HEK293 (cell line): ENCODE data around the gene UBE4A.

Experiments
- BCL11A ChIP-seq: fragments of 450-650 bp; formaldehyde crosslinking; IDR thresholded peaks from 2 replicates; pipeline ENCODE4 v1.5.1; 2016; ENCODE audit warnings: low read depth, missing biosample characterization, missing genetic modification characterization
- FEZF1 ChIP-seq: fragments of 450-650 bp; formaldehyde crosslinking; IDR thresholded peaks from 2 replicates; pipeline ENCODE4 v1.5.1; 2016; ENCODE audit warnings: missing biosample characterization, missing genetic modification characterization
- GLIS2 ChIP-seq: fragments of 450-650 bp; formaldehyde crosslinking; IDR thresholded peaks from 2 replicates; pipeline ENCODE4 v1.5.1; 2016; ENCODE audit warnings: missing biosample characterization, missing genetic modification characterization
- HOXC10 ChIP-seq: sonication (generic); formaldehyde crosslinking; IDR thresholded peaks from 2 replicates; pipeline ENCODE4 v1.8.1; 2023; ENCODE audit warnings: mild to moderate bottlenecking, missing genetic modification reagents
- KLF1 ChIP-seq: fragments of 450-650 bp; formaldehyde crosslinking; IDR thresholded peaks from 2 replicates; pipeline ENCODE4 v1.5.1; 2016; ENCODE audit warnings: missing biosample characterization, missing genetic modification characterization
- KLF9 ChIP-seq: fragments of 450-650 bp; formaldehyde crosslinking; IDR thresholded peaks from 2 replicates; pipeline ENCODE4 v1.5.1; 2016; ENCODE audit warnings: missing biosample characterization, missing genetic modification characterization, low read depth
- OSR2 ChIP-seq: fragments of 450-650 bp; formaldehyde crosslinking; IDR thresholded peaks from 2 replicates; pipeline ENCODE4 v1.5.1; 2016; ENCODE audit warnings: missing biosample characterization, missing genetic modification characterization
- OVOL3 ChIP-seq: fragments of 450-650 bp; formaldehyde crosslinking; IDR thresholded peaks from 2 replicates; pipeline ENCODE4 v1.5.1; 2016; ENCODE audit warnings: missing biosample characterization, missing genetic modification characterization
- PRDM1 ChIP-seq: fragments of 450-650 bp; formaldehyde crosslinking; IDR thresholded peaks from 2 replicates; pipeline ENCODE4; 2016; ENCODE audit warnings: missing biosample characterization, missing genetic modification characterization
- REPIN1 ChIP-seq: fragments of 450-650 bp; formaldehyde crosslinking; IDR thresholded peaks from 2 replicates; pipeline ENCODE4 v1.5.1; 2017; ENCODE audit warnings: missing biosample characterization, missing genetic modification characterization, low read depth
- ZFHX2 ChIP-seq: fragments of 450-650 bp; formaldehyde crosslinking; conservative IDR thresholded peaks from 2 replicates; pipeline ENCODE4 v1.5.1; 2016; ENCODE audit warnings: missing biosample characterization, missing genetic modification characterization
- ZIC2 ChIP-seq: fragments of 450-650 bp; formaldehyde crosslinking; IDR thresholded peaks from 2 replicates; pipeline ENCODE4 v1.5.1; 2016; ENCODE audit warnings: missing biosample characterization, missing genetic modification characterization
- ZNF10 ChIP-seq: fragments of 450-650 bp; formaldehyde crosslinking; IDR thresholded peaks from 2 replicates; pipeline ENCODE4 v1.5.1; 2017; ENCODE audit warnings: missing biosample characterization, missing genetic modification characterization
- ZNF214 ChIP-seq: fragments of 450-650 bp; formaldehyde crosslinking; IDR thresholded peaks from 2 replicates; pipeline ENCODE4 v1.5.1; 2017; ENCODE audit warnings: missing biosample characterization, mild to moderate bottlenecking, missing genetic modification characterization, borderline replicate concordance
- ZNF248 ChIP-seq: fragments of 450-650 bp; formaldehyde crosslinking; IDR thresholded peaks from 2 replicates; pipeline ENCODE4 v1.5.1; 2017; ENCODE audit warnings: missing biosample characterization, missing genetic modification characterization
- ZNF292 ChIP-seq: fragments of 450-650 bp; formaldehyde crosslinking; IDR thresholded peaks from 2 replicates; pipeline ENCODE4 v1.5.1; 2016; ENCODE audit warnings: low read depth, missing biosample characterization, missing genetic modification characterization, borderline replicate concordance
- ZNF324 ChIP-seq: fragments of 450-650 bp; formaldehyde crosslinking; IDR thresholded peaks from 2 replicates; pipeline ENCODE4 v1.5.1; 2016; ENCODE audit warnings: missing biosample characterization, missing genetic modification characterization
- ZNF423 ChIP-seq: fragments of 450-650 bp; formaldehyde crosslinking; IDR thresholded peaks from 2 replicates; pipeline ENCODE4 v1.5.1; 2016; ENCODE audit warnings: missing biosample characterization, missing genetic modification characterization
- ZNF433 ChIP-seq: fragments of 450-650 bp; formaldehyde crosslinking; IDR thresholded peaks from 2 replicates; pipeline ENCODE4 v1.5.1; 2016; ENCODE audit warnings: missing biosample characterization, missing genetic modification characterization, low read depth
- ZNF561 ChIP-seq: fragments of 450-650 bp; IDR thresholded peaks from 2 replicates; pipeline ENCODE4 v1.5.1; 2018; ENCODE audit warnings: missing biosample characterization, missing genetic modification characterization, borderline replicate concordance
- ZNF585B ChIP-seq: fragments of 450-650 bp; formaldehyde crosslinking; IDR thresholded peaks from 2 replicates; pipeline ENCODE4 v1.5.1; 2016; ENCODE audit warnings: missing biosample characterization, missing genetic modification characterization
- ZNF623 ChIP-seq: fragments of 450-650 bp; formaldehyde crosslinking; IDR thresholded peaks from 2 replicates; pipeline ENCODE4 v1.5.1; 2016; ENCODE audit warnings: missing biosample characterization, missing genetic modification characterization
- ZNF629 ChIP-seq: fragments of 450-650 bp; formaldehyde crosslinking; IDR thresholded peaks from 2 replicates; pipeline ENCODE4 v1.5.1; 2017; ENCODE audit warnings: missing biosample characterization, missing genetic modification characterization
- ZNF654 ChIP-seq: fragments of 450-650 bp; formaldehyde crosslinking; IDR thresholded peaks from 2 replicates; pipeline ENCODE4 v1.5.1; 2016; ENCODE audit warnings: low read depth, missing biosample characterization, missing genetic modification characterization
- ZNF701 ChIP-seq: fragments of 450-650 bp; formaldehyde crosslinking; IDR thresholded peaks from 2 replicates; pipeline ENCODE4 v1.5.1; 2016; ENCODE audit warnings: missing biosample characterization, missing genetic modification characterization
- ZNF768 ChIP-seq: fragments of 450-650 bp; formaldehyde crosslinking; IDR thresholded peaks from 2 replicates; pipeline ENCODE4 v1.5.1; 2018; ENCODE audit warnings: missing biosample characterization, mild to moderate bottlenecking, missing genetic modification characterization
- ZNF792 ChIP-seq: fragments of 450-650 bp; formaldehyde crosslinking; IDR thresholded peaks from 2 replicates; pipeline ENCODE4 v1.5.1; 2016; ENCODE audit warnings: missing biosample characterization, missing genetic modification characterization
- TF ChIP-seq, protein P1 (sequence below): fragments of 450-650 bp; formaldehyde crosslinking; IDR thresholded peaks from 2 replicates; pipeline ENCODE4 v1.5.1; 2016; ENCODE audit warnings: missing biosample characterization, missing genetic modification characterization, borderline replicate concordance
- TF ChIP-seq, protein P2 (sequence below): fragments of 450-650 bp; formaldehyde crosslinking; IDR thresholded peaks from 2 replicates; pipeline ENCODE4 v1.5.1; 2017; ENCODE audit warnings: missing biosample characterization, missing genetic modification characterization
- TF ChIP-seq, protein P3 (sequence below): fragments of 450-650 bp; formaldehyde crosslinking; IDR thresholded peaks from 2 replicates; pipeline ENCODE4 v1.5.1; 2017; ENCODE audit warnings: missing biosample characterization, missing genetic modification characterization
- TF ChIP-seq, protein P4 (sequence below): fragments of 450-650 bp; formaldehyde crosslinking; IDR thresholded peaks from 2 replicates; pipeline ENCODE4 v1.5.1; 2017; ENCODE audit warnings: missing biosample characterization, missing genetic modification characterization
- TF ChIP-seq, protein P5 (sequence below): fragments of 450-650 bp; IDR thresholded peaks from 2 replicates; pipeline ENCODE4 v1.5.1; 2018; ENCODE audit warnings: missing biosample characterization, missing genetic modification characterization
- TF ChIP-seq, protein P6 (sequence below): fragments of 450-650 bp; formaldehyde crosslinking; IDR thresholded peaks from 2 replicates; pipeline ENCODE4 v1.5.1; 2016; ENCODE audit warnings: missing biosample characterization, missing genetic modification characterization

The UBE4A gene

DNA sequence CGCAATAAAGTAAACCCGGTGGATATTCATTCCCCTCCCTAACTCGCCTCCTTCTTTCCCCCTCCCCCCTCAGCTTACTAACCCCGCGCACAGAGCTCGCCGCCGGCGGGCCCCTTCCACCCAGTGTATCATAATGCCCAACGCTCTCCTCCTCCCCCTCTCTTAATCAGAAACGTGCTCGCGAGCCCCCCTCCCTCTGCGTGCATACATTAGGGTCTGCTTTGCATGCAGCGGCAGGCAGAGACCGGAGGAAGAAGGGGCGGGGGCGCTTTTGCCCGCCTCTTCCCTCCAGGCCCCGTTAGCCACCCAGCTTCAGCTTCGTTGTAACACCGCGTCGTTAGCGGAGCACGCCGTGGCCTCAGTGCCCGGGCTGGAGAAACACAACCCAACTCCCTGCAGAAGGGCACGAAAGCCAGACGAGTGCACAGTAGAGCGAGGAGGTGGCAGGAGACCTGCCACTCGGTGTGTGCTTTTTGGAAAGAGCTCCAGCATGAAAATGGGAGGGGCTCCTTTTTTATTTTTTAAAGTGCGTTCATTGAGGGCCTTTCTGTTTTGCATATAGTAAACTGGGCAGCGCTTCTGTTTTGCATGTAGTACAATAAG lies 76.0 kb downstream of the UBE4A start (continued):
- TF ChIP-seq ZNF701 (tag by site-specific recombination) (no peak), ZNF423 (tag by site-specific recombination) (no peak), KLF9 (tag by site-specific recombination) (no peak; the same call in 1 of the 2 replicates), ZNF629 (tag by site-specific recombination) (no peak), OSR2 (tag by site-specific recombination) (no peak), BCL11A (no peak), ZNF768 (tag by site-specific recombination) (no peak), ZNF10 (tag by site-specific recombination) (no peak), KLF1 (tag by site-specific recombination) (peak; percentile 42; the same call in 1 of the 2 replicates), REPIN1 (tag by site-specific recombination) (no peak), ZNF214 (tag by site-specific recombination) (no peak), ZNF792 (no peak), ZNF585B (tag by site-specific recombination) (no peak), ZNF248 (tag by site-specific recombination) (no peak), FEZF1 (no peak), PRDM1 (tag by site-specific recombination) (no peak), ZNF654 (tag by site-specific recombination) (no peak), ZNF433 (tag by site-specific recombination) (no peak), ZIC2 (no peak), ZNF324 (tag by site-specific recombination) (0 out of 2 replicates have a peak, but pooled peaks have one; percentile 19), ZFHX2 (tag by site-specific recombination) (peak; percentile 36; the same call in 1 of the 2 replicates), ZNF561 (tag by site-specific recombination) (no peak), ZNF623 (tag by site-specific recombination) (no peak), HOXC10 (CRISPR knock-in tag) (no peak), OVOL3 (tag by site-specific recombination) (no peak), ZNF292 (tag by site-specific recombination) (no peak), GLIS2 (tag by site-specific recombination) (peak; percentile 14; the same call in 1 of the 2 replicates)
- TF ChIP-seq, protein P1, sequence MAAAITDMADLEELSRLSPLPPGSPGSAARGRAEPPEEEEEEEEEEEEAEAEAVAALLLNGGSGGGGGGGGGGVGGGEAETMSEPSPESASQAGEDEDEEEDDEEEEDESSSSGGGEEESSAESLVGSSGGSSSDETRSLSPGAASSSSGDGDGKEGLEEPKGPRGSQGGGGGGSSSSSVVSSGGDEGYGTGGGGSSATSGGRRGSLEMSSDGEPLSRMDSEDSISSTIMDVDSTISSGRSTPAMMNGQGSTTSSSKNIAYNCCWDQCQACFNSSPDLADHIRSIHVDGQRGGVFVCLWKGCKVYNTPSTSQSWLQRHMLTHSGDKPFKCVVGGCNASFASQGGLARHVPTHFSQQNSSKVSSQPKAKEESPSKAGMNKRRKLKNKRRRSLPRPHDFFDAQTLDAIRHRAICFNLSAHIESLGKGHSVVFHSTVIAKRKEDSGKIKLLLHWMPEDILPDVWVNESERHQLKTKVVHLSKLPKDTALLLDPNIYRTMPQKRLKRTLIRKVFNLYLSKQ (tag by site-specific recombination): no peak
- TF ChIP-seq, protein P2, sequence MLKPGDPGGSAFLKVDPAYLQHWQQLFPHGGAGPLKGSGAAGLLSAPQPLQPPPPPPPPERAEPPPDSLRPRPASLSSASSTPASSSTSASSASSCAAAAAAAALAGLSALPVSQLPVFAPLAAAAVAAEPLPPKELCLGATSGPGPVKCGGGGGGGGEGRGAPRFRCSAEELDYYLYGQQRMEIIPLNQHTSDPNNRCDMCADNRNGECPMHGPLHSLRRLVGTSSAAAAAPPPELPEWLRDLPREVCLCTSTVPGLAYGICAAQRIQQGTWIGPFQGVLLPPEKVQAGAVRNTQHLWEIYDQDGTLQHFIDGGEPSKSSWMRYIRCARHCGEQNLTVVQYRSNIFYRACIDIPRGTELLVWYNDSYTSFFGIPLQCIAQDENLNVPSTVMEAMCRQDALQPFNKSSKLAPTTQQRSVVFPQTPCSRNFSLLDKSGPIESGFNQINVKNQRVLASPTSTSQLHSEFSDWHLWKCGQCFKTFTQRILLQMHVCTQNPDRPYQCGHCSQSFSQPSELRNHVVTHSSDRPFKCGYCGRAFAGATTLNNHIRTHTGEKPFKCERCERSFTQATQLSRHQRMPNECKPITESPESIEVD (tag by site-specific recombination): no peak
- TF ChIP-seq, protein P3, sequence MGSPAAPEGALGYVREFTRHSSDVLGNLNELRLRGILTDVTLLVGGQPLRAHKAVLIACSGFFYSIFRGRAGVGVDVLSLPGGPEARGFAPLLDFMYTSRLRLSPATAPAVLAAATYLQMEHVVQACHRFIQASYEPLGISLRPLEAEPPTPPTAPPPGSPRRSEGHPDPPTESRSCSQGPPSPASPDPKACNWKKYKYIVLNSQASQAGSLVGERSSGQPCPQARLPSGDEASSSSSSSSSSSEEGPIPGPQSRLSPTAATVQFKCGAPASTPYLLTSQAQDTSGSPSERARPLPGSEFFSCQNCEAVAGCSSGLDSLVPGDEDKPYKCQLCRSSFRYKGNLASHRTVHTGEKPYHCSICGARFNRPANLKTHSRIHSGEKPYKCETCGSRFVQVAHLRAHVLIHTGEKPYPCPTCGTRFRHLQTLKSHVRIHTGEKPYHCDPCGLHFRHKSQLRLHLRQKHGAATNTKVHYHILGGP: no peak
- TF ChIP-seq, protein P4, sequence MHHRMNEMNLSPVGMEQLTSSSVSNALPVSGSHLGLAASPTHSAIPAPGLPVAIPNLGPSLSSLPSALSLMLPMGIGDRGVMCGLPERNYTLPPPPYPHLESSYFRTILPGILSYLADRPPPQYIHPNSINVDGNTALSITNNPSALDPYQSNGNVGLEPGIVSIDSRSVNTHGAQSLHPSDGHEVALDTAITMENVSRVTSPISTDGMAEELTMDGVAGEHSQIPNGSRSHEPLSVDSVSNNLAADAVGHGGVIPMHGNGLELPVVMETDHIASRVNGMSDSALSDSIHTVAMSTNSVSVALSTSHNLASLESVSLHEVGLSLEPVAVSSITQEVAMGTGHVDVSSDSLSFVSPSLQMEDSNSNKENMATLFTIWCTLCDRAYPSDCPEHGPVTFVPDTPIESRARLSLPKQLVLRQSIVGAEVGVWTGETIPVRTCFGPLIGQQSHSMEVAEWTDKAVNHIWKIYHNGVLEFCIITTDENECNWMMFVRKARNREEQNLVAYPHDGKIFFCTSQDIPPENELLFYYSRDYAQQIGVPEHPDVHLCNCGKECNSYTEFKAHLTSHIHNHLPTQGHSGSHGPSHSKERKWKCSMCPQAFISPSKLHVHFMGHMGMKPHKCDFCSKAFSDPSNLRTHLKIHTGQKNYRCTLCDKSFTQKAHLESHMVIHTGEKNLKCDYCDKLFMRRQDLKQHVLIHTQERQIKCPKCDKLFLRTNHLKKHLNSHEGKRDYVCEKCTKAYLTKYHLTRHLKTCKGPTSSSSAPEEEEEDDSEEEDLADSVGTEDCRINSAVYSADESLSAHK (tag by site-specific recombination): no peak
- TF ChIP-seq, protein P5, sequence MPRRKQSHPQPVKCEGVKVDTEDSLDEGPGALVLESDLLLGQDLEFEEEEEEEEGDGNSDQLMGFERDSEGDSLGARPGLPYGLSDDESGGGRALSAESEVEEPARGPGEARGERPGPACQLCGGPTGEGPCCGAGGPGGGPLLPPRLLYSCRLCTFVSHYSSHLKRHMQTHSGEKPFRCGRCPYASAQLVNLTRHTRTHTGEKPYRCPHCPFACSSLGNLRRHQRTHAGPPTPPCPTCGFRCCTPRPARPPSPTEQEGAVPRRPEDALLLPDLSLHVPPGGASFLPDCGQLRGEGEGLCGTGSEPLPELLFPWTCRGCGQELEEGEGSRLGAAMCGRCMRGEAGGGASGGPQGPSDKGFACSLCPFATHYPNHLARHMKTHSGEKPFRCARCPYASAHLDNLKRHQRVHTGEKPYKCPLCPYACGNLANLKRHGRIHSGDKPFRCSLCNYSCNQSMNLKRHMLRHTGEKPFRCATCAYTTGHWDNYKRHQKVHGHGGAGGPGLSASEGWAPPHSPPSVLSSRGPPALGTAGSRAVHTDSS (tag by site-specific recombination): no peak
- TF ChIP-seq, protein P6, sequence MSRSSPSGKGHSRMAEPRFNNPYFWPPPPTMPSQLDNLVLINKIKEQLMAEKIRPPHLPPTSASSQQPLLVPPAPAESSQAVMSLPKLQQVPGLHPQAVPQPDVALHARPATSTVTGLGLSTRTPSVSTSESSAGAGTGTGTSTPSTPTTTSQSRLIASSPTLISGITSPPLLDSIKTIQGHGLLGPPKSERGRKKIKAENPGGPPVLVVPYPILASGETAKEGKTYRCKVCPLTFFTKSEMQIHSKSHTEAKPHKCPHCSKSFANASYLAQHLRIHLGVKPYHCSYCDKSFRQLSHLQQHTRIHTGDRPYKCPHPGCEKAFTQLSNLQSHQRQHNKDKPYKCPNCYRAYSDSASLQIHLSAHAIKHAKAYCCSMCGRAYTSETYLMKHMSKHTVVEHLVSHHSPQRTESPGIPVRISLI: no peak
